OCI-M2 (cell line): ENCODE data around the gene RBM15B.
"Not testable (repeated sequence)": the region's sequence is repeated elsewhere in the genome, so short reads cannot be mapped to it uniquely, and the experiment has no call there.

ENCODE experiments used
- DNase-seq: peaks from one replicate; lab custom pipeline; 2025; ENCODE audit not compliant: unreplicated experiment; lab: John Stamatoyannopoulos, UW

The RBM15B gene

GRCh38 chr3:51391075-51391565 is at the start of gene RBM15B:
Gene RBM15B, plus strand, starts transcription at chr3:51391285. Its CDS starts 115 bp downstream, at chr3:51391400.
- DNase-seq = peak; percentile 55

GRCh38 chr3:51343918-51344687 is 47.0 kb upstream of the RBM15B start:
- DNase-seq = no peak

- DNase-seq = no peak
Observed at GRCh38 chr3:51350751-51351150, 40.3 kb upstream of the RBM15B start.

- no peak for DNase-seq
Observed at GRCh38 chr3:51353131-51353530, 38.0 kb upstream of the RBM15B start.

GRCh38 chr3:51353691-51354090 is 37.4 kb upstream of the RBM15B start:
- no peak for DNase-seq

- DNase-seq = no peak
Observed at GRCh38 chr3:51354172-51354571, 36.9 kb upstream of the RBM15B start.

- DNase-seq = no peak
Observed at GRCh38 chr3:51354731-51355615, 36.1 kb upstream of the RBM15B start.

GRCh38 chr3:51355891-51356578 is 35.0 kb upstream of the RBM15B start:
- DNase-seq = no peak

GRCh38 chr3:51357856-51358255 is 33.2 kb upstream of the RBM15B start:
- DNase-seq = no peak

GRCh38 chr3:51358981-51359380 is 32.1 kb upstream of the RBM15B start:
- DNase-seq = no peak

GRCh38 chr3:51360806-51361205 is 30.3 kb upstream of the RBM15B start:
- no peak for DNase-seq

GRCh38 chr3:51361746-51362145 is 29.3 kb upstream of the RBM15B start:
- no peak for DNase-seq

- DNase-seq = no peak
Observed at GRCh38 chr3:51362476-51362875, 28.6 kb upstream of the RBM15B start.

- not testable (repeated sequence) for DNase-seq
Observed at GRCh38 chr3:51368276-51368675, 22.8 kb upstream of the RBM15B start.

GRCh38 chr3:51371943-51372557 is 19.0 kb upstream of the RBM15B start:
- DNase-seq = peak; percentile 27

GRCh38 chr3:51373658-51374421 is 17.2 kb upstream of the RBM15B start:
- DNase-seq = no peak

GRCh38 chr3:51374456-51374855 is 16.6 kb upstream of the RBM15B start:
- no peak for DNase-seq

GRCh38 chr3:51375136-51375535 is 15.9 kb upstream of the RBM15B start:
- DNase-seq = no peak

- no peak for DNase-seq
Observed at GRCh38 chr3:51375571-51375970, 15.5 kb upstream of the RBM15B start.

GRCh38 chr3:51378065-51378464 is 13.0 kb upstream of the RBM15B start:
- no peak for DNase-seq
